SU-DHL-6 (cell line): ENCODE measurements around the gene C3orf33.

Experiments
- H2AFZ ChIP-seq: fragments of 200-600 bp; sonication (generic); 2 replicates; pipeline ENCODE4 v1.6.1; 2014; ENCODE audit warnings: low read depth, mild to moderate bottlenecking, moderate library complexity, mixed read lengths, antibody characterized with exemption, low read length; ENCODE audit not compliant: severe bottlenecking
- H3F3A ChIP-seq: fragments of 200-600 bp; shearing (Covaris generic); 2 replicates; pipeline ENCODE4 v1.6.0; 2016; ENCODE audit warnings: antibody characterized with exemption, mild to moderate bottlenecking; ENCODE audit not compliant: insufficient read depth
- H3K27ac ChIP-seq: fragments of 200-600 bp; sonication (generic); 2 replicates; pipeline ENCODE4 v1.5.1; 2016; ENCODE audit warnings: low read depth, mild to moderate bottlenecking, low read length, moderate library complexity, mixed read lengths
- H3K27me3 ChIP-seq: fragments of 200-600 bp; sonication (generic), shearing (Covaris generic); 2 replicates; pipeline ENCODE4 v1.6.0; 2014; ENCODE audit warnings: mild to moderate bottlenecking, low read length
- H3K36me3 ChIP-seq: fragments of 200-600 bp; sonication (generic); 2 replicates; pipeline ENCODE4 v1.6.1; 2014; ENCODE audit warnings: mild to moderate bottlenecking, low read length, mixed read lengths
- H3K4me2 ChIP-seq: fragments of 300-600, 200-600 bp; shearing (Covaris generic), sonication (generic); 2 replicates; pipeline ENCODE4 v1.6.0; 2014; ENCODE audit warnings: low read length, low read depth, mild to moderate bottlenecking; ENCODE audit not compliant: poor library complexity, severe bottlenecking
- H3K4me3 ChIP-seq: fragments of 200-600 bp; sonication (generic); 2 replicates; pipeline ENCODE4 v1.5.1; 2014; ENCODE audit warnings: antibody characterized with exemption, low read length, mild to moderate bottlenecking, mixed read lengths; ENCODE audit not compliant: insufficient read depth, poor library complexity, severe bottlenecking
- H3K79me2 ChIP-seq: fragments of 200-600 bp; sonication (generic); 2 replicates; pipeline ENCODE4 v1.6.1; 2014; ENCODE audit warnings: mild to moderate bottlenecking, low read length, moderate library complexity; ENCODE audit not compliant: insufficient read depth
- H3K9ac ChIP-seq: fragments of 200-600 bp; sonication (generic); 2 replicates; pipeline ENCODE4 v1.7.0; 2014; ENCODE audit warnings: mild to moderate bottlenecking, low read length
- H3K9me2 ChIP-seq: fragments of 200-600 bp; sonication (generic); replicated peaks from 2 replicates; pipeline ENCODE4 v1.6.1; 2014; ENCODE audit warnings: low read length; ENCODE audit not compliant: insufficient read depth
- H3K9me3 ChIP-seq: fragments of 200-600 bp; sonication (generic); 2 replicates; pipeline ENCODE4 v1.6.1; 2014; ENCODE audit warnings: low read length, mixed read lengths; ENCODE audit not compliant: insufficient read depth
- H4K20me1 ChIP-seq: fragments of 200-600 bp; sonication (generic); 2 replicates; pipeline ENCODE4 v1.6.1; 2014; ENCODE audit warnings: low read depth, mild to moderate bottlenecking, antibody characterized with exemption, low read length, moderate library complexity, mixed read lengths
- EZH2phosphoT487 ChIP-seq: fragments of 200-600 bp; sonication (generic), shearing (Covaris generic); conservative IDR thresholded peaks from 2 replicates; pipeline ENCODE4 v1.6.1; 2018; ENCODE audit warnings: mild to moderate bottlenecking, antibody characterized with exemption, low read length, moderate library complexity, mixed read lengths
- TF ChIP-seq, protein P1 (sequence below): fragments of 200-600 bp; sonication (generic); IDR thresholded peaks from one replicate; pipeline ENCODE4 v1.5.1; 2017; ENCODE audit warnings: antibody characterized with exemption, mild to moderate bottlenecking, low read length, moderate library complexity; ENCODE audit not compliant: insufficient read depth, poor library complexity, severe bottlenecking

The C3orf33 gene

DNA sequence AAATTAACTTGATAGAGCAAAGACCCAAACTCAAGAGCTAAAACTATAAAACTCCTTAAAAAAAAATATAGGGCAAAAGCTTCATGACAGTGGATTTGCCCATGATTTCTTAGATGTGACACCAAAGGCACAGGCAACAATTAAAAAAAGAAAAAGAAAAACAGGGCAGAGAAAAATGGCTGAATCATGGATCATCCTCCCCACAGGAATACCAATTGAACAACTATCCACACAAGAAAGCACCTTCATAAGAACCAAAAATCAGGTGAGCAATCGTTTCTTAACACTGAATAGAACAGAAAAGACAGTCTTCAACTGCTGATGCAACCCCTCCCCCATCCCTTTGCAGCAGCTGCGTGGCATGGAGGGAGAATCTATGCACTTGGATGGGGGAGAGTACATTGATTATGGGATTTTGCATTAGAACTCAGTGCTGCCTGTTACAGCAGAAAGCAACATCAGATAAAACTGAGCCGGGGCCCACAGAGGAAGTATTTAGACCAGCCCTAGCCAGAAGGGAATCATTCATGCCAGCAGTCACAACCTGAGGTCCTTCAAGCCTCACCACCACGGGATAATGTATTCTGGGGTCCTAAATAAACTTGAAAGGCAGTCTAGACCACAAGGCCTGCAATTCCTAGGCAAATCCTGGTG lies 15.7 kb downstream of the C3orf33 start:
- Histone ChIP-seq H3K27ac (no peak overlapping the region), H3K27me3 (no peaks in the 10 kb centered on the region), H3K9ac (no peak overlapping the region), H3K36me3 (no peaks in the 10 kb centered on the region), H3K4me2 (no peak overlapping the region), H4K20me1 (no peaks in the 10 kb centered on the region), H2AFZ (no peak overlapping the region), H3K9me2 (no peaks in the 10 kb centered on the region), H3K9me3 (no peaks in the 10 kb centered on the region), H3F3A (no peaks in the 10 kb centered on the region), H3K4me3 (no peak overlapping the region), H3K79me2 (no peaks in the 10 kb centered on the region)
- TF ChIP-seq, protein P1, sequence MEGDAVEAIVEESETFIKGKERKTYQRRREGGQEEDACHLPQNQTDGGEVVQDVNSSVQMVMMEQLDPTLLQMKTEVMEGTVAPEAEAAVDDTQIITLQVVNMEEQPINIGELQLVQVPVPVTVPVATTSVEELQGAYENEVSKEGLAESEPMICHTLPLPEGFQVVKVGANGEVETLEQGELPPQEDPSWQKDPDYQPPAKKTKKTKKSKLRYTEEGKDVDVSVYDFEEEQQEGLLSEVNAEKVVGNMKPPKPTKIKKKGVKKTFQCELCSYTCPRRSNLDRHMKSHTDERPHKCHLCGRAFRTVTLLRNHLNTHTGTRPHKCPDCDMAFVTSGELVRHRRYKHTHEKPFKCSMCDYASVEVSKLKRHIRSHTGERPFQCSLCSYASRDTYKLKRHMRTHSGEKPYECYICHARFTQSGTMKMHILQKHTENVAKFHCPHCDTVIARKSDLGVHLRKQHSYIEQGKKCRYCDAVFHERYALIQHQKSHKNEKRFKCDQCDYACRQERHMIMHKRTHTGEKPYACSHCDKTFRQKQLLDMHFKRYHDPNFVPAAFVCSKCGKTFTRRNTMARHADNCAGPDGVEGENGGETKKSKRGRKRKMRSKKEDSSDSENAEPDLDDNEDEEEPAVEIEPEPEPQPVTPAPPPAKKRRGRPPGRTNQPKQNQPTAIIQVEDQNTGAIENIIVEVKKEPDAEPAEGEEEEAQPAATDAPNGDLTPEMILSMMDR = no peak
- TF ChIP-seq EZH2phosphoT487 = no peak

DNA sequence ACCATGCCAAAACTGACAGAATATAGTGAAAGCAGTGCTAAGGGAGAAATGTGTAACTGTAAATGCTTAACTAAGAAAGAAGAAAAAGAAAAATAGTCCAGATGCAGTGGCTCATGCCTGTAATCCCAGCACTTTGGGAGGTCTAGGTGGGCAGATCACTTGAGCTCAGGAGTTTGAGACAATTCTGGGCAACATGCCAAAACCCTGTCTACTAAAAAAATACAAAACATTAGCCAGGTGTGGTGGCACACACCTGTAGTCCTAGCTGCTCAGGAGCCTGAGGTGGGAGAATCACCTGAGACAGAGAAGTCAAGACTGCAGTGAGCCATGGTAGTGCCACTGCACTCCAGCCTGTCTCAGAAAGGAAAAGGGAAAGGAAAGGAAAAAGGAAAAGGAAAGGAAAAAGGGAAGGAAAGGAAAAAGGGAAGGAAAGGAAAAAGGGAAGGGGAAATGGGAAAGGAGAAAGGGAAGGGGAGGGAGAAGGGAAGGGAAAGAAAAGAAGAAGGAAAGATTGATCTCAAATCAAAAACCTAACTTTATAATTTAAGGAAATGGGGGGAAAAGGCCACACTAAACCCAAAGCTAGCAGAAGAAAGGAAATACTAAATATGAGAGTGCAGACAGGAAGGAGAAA lies 20.3 kb downstream of the C3orf33 start:
- Histone ChIP-seq H3K9me2 (no peaks in the 10 kb centered on the region), H3K27ac (no peak overlapping the region), H3K79me2 (no peaks in the 10 kb centered on the region), H3K4me2 (no peak overlapping the region), H3F3A (no peaks in the 10 kb centered on the region), H3K27me3 (no peaks in the 10 kb centered on the region), H2AFZ (no peak overlapping the region), H4K20me1 (no peaks in the 10 kb centered on the region), H3K9ac (no peak overlapping the region), H3K36me3 (no peaks in the 10 kb centered on the region), H3K4me3 (no peak overlapping the region), H3K9me3 (0 out of 2 replicates have a peak, but pooled peaks cover 4% of the 10 kb centered on the region)
- TF ChIP-seq, protein P1 = no peak
- TF ChIP-seq EZH2phosphoT487 = no peak

DNA sequence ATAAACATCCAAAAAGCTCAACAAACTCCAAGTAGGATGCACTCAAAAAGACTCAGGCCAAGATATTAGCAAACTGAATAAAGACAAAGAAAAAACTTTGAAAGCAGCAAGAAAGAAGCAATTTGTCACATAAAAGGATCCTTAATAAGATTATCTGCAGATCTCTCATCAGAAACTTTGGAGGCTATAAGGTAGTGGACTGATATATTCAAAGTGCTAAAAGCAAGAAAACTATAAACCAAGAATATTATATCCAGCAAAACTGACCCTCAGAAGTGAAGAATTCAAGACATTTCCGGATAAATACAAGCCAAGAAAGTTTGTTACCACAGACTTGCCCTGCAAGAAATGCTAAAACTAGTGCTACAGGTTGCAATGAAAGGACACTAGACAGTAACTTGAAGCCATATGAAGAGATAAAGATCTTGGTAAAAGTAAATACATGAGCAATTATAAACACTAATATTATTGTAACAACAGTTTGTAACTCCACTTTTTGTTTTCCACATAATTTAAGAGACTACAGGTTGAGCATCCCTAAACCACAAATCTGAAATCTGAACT lies 23.6 kb downstream of the C3orf33 start:
- Histone ChIP-seq H2AFZ (no peak overlapping the region), H3K4me3 (no peak overlapping the region), H3K9ac (no peak overlapping the region), H3K4me2 (no peak overlapping the region), H3K9me3 (0 out of 2 replicates have a peak, but pooled peaks cover 4% of the 10 kb centered on the region), H3F3A (no peaks in the 10 kb centered on the region), H3K36me3 (no peaks in the 10 kb centered on the region), H3K79me2 (no peaks in the 10 kb centered on the region), H3K27me3 (no peaks in the 10 kb centered on the region), H3K27ac (no peak overlapping the region), H4K20me1 (no peaks in the 10 kb centered on the region), H3K9me2 (no peaks in the 10 kb centered on the region)
- no peak for TF ChIP-seq EZH2phosphoT487
- TF ChIP-seq, protein P1 = no peak
